K562 (cell line): ENCODE measurements around the gene MAST1. TPM values are rescaled to one million over a fixed set of nuclear protein-coding genes. Genes with fewer than 3 reads are reported as not detected.

Experiments
- ARNT ChIP-seq, 2 experiments: fragments of 450-650 bp; IDR thresholded peaks; 2 replicates each; pipeline ENCODE4 v1.6.1; 2016; ENCODE audit warnings: mild to moderate bottlenecking in 1 of 2
- CLOCK ChIP-seq: fragments of 250-450 bp; sonication (Bioruptor Pico); IDR thresholded peaks from 2 replicates; pipeline ENCODE4 v1.4.0; 2020; ENCODE audit warnings: mild to moderate bottlenecking, moderate library complexity, borderline replicate concordance
- CTBP1 ChIP-seq: fragments of 450-650 bp; IDR thresholded peaks from 2 replicates; pipeline ENCODE4 v1.6.1; 2016; ENCODE audit warnings: borderline replicate concordance
- E2F1 ChIP-seq: sonication (generic); formaldehyde crosslinking; IDR thresholded peaks from 2 replicates; pipeline ENCODE4 v1.8.1; 2023; ENCODE audit warnings: mild to moderate bottlenecking, missing genetic modification reagents, moderate library complexity
- E2F6 ChIP-seq, 2 experiments: IDR thresholded peaks; 2 replicates each; pipeline ENCODE4 v1.6.1; 2011; ENCODE audit warnings: borderline replicate concordance in 1 of 2, control low read depth in 1 of 2, low read depth in 1 of 2, low read length in 1 of 2, mild to moderate bottlenecking in 1 of 2, mixed read lengths in 1 of 2, moderate library complexity in 1 of 2; ENCODE audit not compliant: insufficient read depth in 1 of 2, insufficient read length in 1 of 2, poor library complexity in 1 of 2, severe bottlenecking in 1 of 2; ENCODE audit errors: extremely low read depth in 1 of 2
- FOXJ2 ChIP-seq: fragments of 200-800 bp; sonication (Bioruptor generic); IDR thresholded peaks from 2 replicates; pipeline ENCODE4 v1.6.1; 2016; ENCODE audit warnings: missing genetic modification characterization, missing compliant biosample characterization
- MYNN ChIP-seq, 2 experiments: sonication (generic); formaldehyde crosslinking in 1 of 2; IDR thresholded peaks; 2 replicates each; pipeline versions ENCODE4 v1.5.0 to v1.6.1; 2016 to 2020; ENCODE audit warnings: antibody characterized with exemption in 1 of 2, missing genetic modification reagents in 1 of 2
- NFYB ChIP-seq: IDR thresholded peaks from 2 replicates; pipeline ENCODE4 v1.6.1; 2011; ENCODE audit warnings: mild to moderate bottlenecking, moderate library complexity; ENCODE audit not compliant: insufficient read length; ENCODE audit errors: extremely low read depth
- RFX1 ChIP-seq: fragments of 450-650 bp; IDR thresholded peaks from 2 replicates; pipeline ENCODE4 v1.6.1; 2016; ENCODE audit warnings: mild to moderate bottlenecking, moderate library complexity
- ZNF140 ChIP-seq: fragments of 250-450 bp; sonication (Bioruptor Pico); IDR thresholded peaks from 2 replicates; pipeline ENCODE4 v1.8.0; 2021; ENCODE audit warnings: moderate library complexity, mild to moderate bottlenecking, inconsistent platforms
- ZNF318 ChIP-seq, 2 experiments: fragments of 450-650 bp; IDR thresholded peaks; 2 replicates each; pipeline ENCODE4 v1.6.1; 2016; ENCODE audit warnings: mild to moderate bottlenecking in 2 of 2, borderline replicate concordance in 1 of 2, low read depth in 1 of 2, moderate library complexity in 1 of 2
- polyA plus RNA-seq, 8 experiments: library from polyadenylated mRNA; depleted of rRNA in 4 of 8; stranded (reverse) in 5 of 8; unstranded in 3 of 8; fragments of >200 nt; fragmentation: Nextera tagmentation in 2 of 8; fragmentation: Illumina TruSeq in 1 of 8; extraction: Ambion mirVana in 2 of 8; extraction: Trizol in 1 of 8; gene quantifications; 2 replicates each; pipeline versions ENCODE4 v1.2.1 to v1.2.3, GENCODE V29; 2011 to 2014; ENCODE audit warnings: inconsistent platforms in 1 of 8, missing spikeins in 1 of 8
- total RNA-seq, 7 experiments: library from RNA; depleted of rRNA in 6 of 7; stranded (reverse); fragments of >200 nt in 6 of 7; fragmentation: Illumina TruSeq in 2 of 7; extraction: Trizol in 2 of 7; gene quantifications; 2 replicates each; pipeline versions ENCODE4 v1.2.1 to v1.2.3, GENCODE V29; 2011 to 2021; ENCODE audit warnings: low replicate concordance in 1 of 7
- TF ChIP-seq, protein P1 (sequence below): fragments of 250-450 bp; sonication (Bioruptor Pico); IDR thresholded peaks from 2 replicates; pipeline ENCODE4 v1.8.0; 2022; ENCODE audit warnings: moderate library complexity, mild to moderate bottlenecking, inconsistent platforms

The MAST1 gene
- total and polyA plus RNA-seq, 9 of the 15 experiments (the other 6 are each of a cell fraction or from before 2014, with no cell fraction given): 0.48 to 10.3 (median 3.9) TPM

DNA sequence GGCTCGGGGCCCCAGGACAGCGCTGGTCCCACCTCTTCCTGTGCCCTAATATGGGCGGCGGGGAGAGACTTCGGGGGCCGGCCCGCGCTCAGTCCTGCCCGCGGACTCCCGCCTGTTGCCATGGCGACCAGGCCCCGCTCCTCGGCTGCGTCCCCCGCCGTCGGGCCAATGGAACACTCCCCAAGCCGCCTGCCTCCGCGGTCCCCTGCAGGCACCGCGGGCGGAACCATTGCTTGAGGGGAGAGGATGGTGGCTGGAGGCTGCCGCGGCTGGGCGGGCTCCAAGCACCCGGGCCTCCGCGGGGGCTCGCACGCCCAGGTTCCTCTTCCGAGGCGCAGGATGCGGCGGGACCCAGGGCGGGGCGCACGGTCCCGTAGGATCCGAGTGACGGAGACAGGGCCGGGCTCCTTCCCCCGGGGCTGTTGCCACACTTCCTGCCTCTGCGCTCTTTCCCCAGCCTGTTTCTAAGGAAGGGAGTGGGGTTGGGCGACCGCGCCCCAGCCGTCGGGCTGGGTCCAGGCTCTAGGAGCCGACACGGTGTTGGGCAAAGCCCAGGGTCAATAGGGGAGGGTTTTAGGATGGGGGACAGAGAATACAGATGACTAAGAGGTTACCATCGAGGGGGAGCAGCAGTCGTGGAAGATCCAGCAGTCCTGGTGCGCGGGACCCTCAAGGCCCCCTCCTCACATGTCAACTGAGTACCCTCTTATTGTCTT, 48.3 kb upstream of the MAST1 start (continued):
- peak; percentile 84 for TF ChIP-seq E2F1 (CRISPR knock-in tag)
- peak; percentile 25; the same call in 1 of the 2 replicates for TF ChIP-seq MYNN (IDR thresholded peaks at IDR 0.05)
- TF ChIP-seq MYNN (CRISPR knock-in tag; IDR thresholded peaks at IDR 0.05): no peak
- TF ChIP-seq CTBP1: peak; percentile 96
- no peak for TF ChIP-seq CLOCK (CRISPR knock-in tag)
- TF ChIP-seq ZNF140 (CRISPR knock-in tag): no peak
- TF ChIP-seq NFYB: no peak
- peak in 1 of 2 experiments; percentile 26 for TF ChIP-seq E2F6 (IDR thresholded peaks at IDR 0.05; ENCODE audit: borderline replicate concordance in 1 of 2, extremely low read depth in 1 of 2, insufficient read depth in 1 of 2, insufficient read length in 1 of 2, low read depth in 1 of 2, low read length in 1 of 2, poor library complexity in 1 of 2, severe bottlenecking in 1 of 2)
- no peak for TF ChIP-seq ARNT (IDR thresholded peaks at IDR 0.05)
- peak; percentile 99 for TF ChIP-seq RFX1
- TF ChIP-seq FOXJ2 (tag): peak; percentile 71; the same call in 1 of the 2 replicates
- TF ChIP-seq, protein P1, sequence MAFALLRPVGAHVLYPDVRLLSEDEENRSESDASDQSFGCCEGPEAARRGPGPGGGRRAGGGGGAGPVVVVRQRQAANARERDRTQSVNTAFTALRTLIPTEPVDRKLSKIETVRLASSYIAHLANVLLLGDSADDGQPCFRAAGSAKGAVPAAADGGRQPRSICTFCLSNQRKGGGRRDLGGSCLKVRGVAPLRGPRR: no peak
- no peak for TF ChIP-seq ZNF318 (IDR thresholded peaks at IDR 0.05; ENCODE audit: borderline replicate concordance in 1 of 2, low read depth in 1 of 2)
